NB4 (cell line): ENCODE results near the gene GSTO1.

Experiments used
- DNase-seq: peaks from one replicate; pipeline ENCODE4 v3.0.0; 2010; ENCODE audit warnings: low read depth
- H3K4me3 ChIP-seq: one replicate; pipeline ENCODE4 v1.5.1; 2011; ENCODE audit warnings: mild to moderate bottlenecking, low read depth, low read length, moderate library complexity
- MYC ChIP-seq: IDR thresholded peaks from 2 replicates; pipeline ENCODE4 v1.6.1; 2011; ENCODE audit warnings: low read depth, low read length
- POLR2A ChIP-seq: IDR thresholded peaks from 2 replicates; pipeline ENCODE4 v1.6.1; 2011; ENCODE audit warnings: mild to moderate bottlenecking; ENCODE audit not compliant: insufficient read length; ENCODE audit errors: extremely low read depth
- TF ChIP-seq, protein P1 (sequence below): IDR thresholded peaks from 2 replicates; pipeline ENCODE4 v1.6.1; 2011; ENCODE audit warnings: low read depth, low read length
- TF ChIP-seq, protein P2 (sequence below): IDR thresholded peaks from one replicate; pipeline ENCODE4 v1.5.1; 2012; ENCODE audit warnings: low read depth, low read length

GSTO1 gene

DNA sequence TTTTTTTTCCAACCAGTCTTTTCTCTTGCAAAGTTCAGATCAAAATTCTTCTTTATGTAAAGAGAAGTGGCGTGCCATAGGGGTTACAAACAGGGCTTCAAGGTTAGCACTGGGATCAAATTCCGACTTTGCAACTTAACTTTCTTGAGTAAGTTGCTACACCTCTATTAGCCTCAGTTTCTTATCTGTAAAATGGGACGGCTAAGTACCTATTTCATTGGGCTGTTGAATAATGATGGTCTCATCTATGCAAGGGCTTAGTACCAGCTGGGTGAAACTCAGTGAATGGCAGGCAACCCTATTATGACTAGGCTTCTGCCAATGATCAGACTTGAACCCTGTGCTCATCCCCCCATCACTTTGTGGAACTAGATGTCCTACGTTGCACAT, 49.7 kb downstream of the GSTO1 start:
- no peak overlapping the region for H3K4me3 ChIP-seq
- DNase-seq: no peak
- TF ChIP-seq, protein P1, sequence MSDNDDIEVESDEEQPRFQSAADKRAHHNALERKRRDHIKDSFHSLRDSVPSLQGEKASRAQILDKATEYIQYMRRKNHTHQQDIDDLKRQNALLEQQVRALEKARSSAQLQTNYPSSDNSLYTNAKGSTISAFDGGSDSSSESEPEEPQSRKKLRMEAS: no peak

DNA sequence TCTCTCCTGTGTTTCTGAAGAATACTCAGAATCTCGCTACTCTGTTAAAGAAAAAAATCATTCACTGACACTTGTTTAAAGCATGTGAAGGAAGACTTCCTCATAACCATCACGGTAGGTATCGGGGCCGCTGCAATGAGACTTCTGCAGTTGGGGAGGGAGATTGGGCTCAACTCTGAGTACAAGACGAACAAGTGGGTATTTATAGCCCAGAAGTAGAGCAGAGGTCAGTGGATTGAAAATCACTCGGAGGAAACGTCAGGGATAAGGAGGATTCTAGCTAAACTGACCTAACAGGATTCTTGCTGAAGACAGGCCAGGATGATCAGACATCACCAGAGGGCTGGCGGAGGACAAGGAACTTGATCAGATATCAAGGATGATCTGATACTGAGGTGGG, 50.2 kb downstream of the GSTO1 start:
- no peak overlapping the region for H3K4me3 ChIP-seq
- DNase-seq: no peak
- TF ChIP-seq, protein P1: no peak
- TF ChIP-seq MYC (no peak), POLR2A (no peak)
- TF ChIP-seq, protein P2, sequence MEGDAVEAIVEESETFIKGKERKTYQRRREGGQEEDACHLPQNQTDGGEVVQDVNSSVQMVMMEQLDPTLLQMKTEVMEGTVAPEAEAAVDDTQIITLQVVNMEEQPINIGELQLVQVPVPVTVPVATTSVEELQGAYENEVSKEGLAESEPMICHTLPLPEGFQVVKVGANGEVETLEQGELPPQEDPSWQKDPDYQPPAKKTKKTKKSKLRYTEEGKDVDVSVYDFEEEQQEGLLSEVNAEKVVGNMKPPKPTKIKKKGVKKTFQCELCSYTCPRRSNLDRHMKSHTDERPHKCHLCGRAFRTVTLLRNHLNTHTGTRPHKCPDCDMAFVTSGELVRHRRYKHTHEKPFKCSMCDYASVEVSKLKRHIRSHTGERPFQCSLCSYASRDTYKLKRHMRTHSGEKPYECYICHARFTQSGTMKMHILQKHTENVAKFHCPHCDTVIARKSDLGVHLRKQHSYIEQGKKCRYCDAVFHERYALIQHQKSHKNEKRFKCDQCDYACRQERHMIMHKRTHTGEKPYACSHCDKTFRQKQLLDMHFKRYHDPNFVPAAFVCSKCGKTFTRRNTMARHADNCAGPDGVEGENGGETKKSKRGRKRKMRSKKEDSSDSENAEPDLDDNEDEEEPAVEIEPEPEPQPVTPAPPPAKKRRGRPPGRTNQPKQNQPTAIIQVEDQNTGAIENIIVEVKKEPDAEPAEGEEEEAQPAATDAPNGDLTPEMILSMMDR: no peak

DNA sequence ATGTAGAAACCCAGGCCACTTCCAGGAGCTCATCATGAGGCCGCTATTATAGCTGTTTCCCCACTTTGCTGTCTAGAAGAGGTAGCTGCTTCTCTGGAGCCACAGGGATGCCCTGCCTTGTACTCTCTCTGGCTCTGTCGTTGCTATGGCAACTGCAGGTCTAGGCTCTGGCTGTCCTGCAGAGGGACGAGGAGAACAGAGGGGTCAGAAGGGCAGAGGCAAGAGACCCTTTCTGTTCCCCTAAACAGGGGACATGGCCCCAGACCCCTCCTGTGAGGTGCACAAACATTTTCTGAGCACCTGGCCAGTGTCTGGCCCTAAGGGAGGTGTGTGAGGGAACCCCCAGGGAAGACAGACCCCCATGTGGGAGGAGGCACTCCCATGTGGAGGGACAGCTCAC, 52.2 kb downstream of the GSTO1 start:
- DNase-seq: no peak
- H3K4me3 ChIP-seq: no peak overlapping the region
- TF ChIP-seq, protein P1: no peak

DNA sequence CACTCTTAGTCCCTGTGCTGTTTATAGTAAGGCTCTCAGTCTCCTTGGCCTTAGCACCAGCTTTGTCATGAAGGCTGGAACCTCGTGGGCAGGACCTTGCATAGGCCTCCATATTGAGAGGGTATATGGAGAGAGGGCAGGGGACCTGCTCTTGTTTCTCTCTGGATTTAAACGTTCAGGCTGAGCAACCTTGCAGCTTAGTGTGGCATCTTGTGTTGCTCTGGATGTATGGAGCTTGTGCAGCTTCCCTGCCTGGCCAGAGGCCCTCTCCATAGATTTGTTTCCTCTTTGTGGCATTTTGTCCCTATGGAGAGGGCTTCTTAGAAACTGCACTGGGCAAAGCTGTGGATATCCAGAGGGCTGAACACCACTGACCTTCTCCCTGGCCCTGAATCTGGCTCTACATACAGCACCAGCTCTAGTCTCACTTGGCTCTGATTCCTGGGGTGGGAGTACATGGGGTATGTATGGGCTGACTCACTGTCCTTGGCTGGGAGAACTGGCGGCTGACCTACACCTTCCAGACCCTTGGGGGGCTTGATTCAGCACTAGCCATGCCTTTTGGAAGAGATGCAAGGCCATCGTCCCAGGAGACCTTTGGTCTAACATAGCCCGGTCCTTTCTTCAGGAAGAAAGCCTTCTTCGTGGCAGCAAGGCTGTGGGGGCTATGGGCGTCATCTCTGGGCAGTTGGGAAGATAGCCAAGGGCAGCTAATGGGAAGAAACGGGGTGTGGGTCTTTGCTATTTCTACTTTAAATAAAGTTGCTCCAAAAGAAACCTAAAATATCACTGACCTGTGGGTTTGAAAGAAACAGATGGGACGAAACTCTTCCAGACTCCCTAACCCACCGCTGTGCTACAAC, 53.1 kb downstream of the GSTO1 start:
- DNase-seq: no peak
- TF ChIP-seq, protein P1: no peak
- TF ChIP-seq, protein P2: no peak
- TF ChIP-seq POLR2A: no peak
- no peak for TF ChIP-seq MYC
- H3K4me3 ChIP-seq: no peak overlapping the region

DNA sequence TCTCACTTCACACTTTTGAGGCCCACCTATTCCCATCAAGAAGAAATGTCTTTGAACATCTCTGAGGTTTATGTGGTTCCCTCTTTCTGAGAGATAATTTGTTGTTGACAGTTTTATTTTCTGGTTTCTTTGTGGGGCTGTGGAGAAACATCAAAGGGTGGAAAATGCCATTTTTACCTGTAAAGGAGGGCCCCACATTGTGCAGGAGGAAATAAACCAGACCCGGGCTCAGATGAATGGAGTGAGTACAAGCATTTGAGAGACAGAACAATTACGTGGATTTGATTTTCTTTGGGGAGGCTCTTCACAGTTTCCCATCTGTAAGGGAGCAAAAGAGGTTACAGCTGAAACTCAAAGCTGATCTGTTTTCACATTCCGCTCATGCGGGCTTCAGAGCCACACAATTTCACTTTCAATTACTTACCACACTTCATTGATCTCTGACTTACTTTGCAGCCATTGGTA, 53.8 kb downstream of the GSTO1 start:
- no peak for DNase-seq
- TF ChIP-seq MYC (no peak), POLR2A (no peak)
- TF ChIP-seq, protein P1: no peak
- TF ChIP-seq, protein P2: no peak
- no peak overlapping the region for H3K4me3 ChIP-seq

DNA sequence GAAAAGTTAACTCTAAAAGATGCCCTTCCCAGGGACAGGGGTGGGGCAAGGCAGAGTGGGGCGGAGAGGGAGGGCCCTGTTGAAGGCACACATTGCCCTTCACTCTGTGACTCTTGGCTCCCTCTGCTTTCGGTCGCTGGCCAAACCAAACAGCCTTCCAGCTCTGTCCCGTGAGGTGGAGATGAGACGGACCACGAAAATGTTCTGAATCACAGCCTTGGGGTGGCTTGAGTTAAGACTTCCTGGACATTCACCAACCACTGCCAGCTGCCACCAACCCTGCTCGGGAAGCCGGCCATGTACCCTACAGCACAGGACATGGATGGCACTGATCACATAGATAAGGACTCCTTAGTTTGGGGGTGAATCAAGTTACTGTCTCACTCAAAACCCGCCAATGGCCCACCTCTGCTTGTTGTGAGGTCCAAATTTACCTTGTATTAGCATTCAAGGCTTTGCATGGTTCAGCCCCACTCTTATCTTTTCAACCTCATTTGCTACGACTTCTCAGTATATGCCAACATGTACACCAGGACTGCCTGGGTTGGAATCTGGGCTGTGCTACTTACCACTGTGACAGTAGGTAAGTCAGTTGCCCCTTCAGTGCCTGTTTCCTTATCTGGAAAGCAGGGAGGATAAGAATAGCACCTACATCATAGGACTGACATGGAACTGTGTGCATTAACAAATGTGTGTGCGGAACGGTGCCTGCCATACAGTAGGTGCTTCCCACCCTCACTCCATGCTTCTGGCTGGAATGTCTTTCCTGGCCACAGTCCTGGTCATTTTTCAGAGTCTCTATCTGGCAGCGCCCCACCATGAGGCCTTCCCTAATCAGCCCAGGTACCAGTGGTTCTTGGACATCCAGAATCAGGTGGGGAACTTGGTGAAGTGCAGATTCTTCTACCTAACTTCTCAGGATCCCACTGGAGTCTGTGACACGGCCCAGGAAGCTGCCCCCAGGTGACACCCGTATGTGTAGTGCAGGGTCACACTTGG, 55.6 kb downstream of the GSTO1 start:
- no peak for DNase-seq
- TF ChIP-seq, protein P2: no peak
- TF ChIP-seq, protein P1: no peak
- TF ChIP-seq MYC (no peak), POLR2A (no peak)

More for the DNA sequence above, 55.6 kb downstream of the GSTO1 start:
- H3K4me3 ChIP-seq: no peak overlapping the region
